NT2/D1 (cell line): ENCODE measurements around the gene CDYL2.

Experiments used
- DNase-seq: peaks from one replicate; pipeline ENCODE4 v3.0.0-alpha.2; 2011; ENCODE audit warnings: low read depth, low spot score
- H3K27me3 ChIP-seq: 2 replicates; pipeline ENCODE4 v1.6.0; 2011; ENCODE audit warnings: mild to moderate bottlenecking; ENCODE audit not compliant: insufficient read length, insufficient read depth
- H3K36me3 ChIP-seq: 2 replicates; pipeline ENCODE4 v1.6.1; 2011; ENCODE audit warnings: mild to moderate bottlenecking, low read length, mixed read lengths; ENCODE audit not compliant: insufficient read depth, insufficient read length
- H3K4me1 ChIP-seq: 2 replicates; pipeline ENCODE4 v1.5.1; 2011; ENCODE audit not compliant: insufficient read depth, insufficient read length
- H3K4me3 ChIP-seq: 2 replicates; pipeline ENCODE4 v1.5.1; 2011; ENCODE audit warnings: low read depth; ENCODE audit not compliant: insufficient read length
- H3K9ac ChIP-seq: 2 replicates; pipeline ENCODE4 v1.6.0; 2011; ENCODE audit warnings: low read depth; ENCODE audit not compliant: insufficient read length
- H3K9me3 ChIP-seq: 2 replicates; pipeline ENCODE4 v1.5.1; 2011; ENCODE audit warnings: mild to moderate bottlenecking, low read length; ENCODE audit not compliant: insufficient read depth
- SUZ12 ChIP-seq: IDR thresholded peaks from 2 replicates; pipeline ENCODE4 v1.6.1; 2011; ENCODE audit not compliant: insufficient read length, insufficient read depth; ENCODE audit errors: extremely low read depth
- YY1 ChIP-seq: IDR thresholded peaks from 2 replicates; pipeline ENCODE4 v1.6.1; 2011; ENCODE audit not compliant: insufficient read length, insufficient read depth
- ZNF274 ChIP-seq: IDR thresholded peaks from 2 replicates; pipeline ENCODE4 v1.6.1; 2011; ENCODE audit warnings: mild to moderate bottlenecking, low read depth, low read length

Gene CDYL2

DNA sequence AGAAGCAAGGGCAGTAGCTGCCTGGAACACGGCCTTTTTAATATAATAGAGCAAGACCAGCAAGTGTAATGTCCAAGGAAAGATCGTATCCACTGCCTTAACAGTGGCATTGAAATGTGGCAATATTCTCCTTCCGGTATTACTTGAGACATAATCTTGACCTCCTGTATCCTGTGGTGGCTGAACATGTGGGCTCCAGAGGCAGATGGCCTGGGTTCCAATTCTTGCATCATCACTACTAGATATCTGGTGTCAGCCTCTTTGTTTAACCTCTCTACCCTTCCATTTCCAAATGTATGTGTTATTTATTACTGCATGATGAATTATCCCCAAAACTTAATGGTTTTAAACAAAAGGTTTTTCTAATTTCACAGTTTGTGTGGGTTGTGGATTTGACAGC, 3.5 kb upstream of the CDYL2 start:
- no peak for TF ChIP-seq YY1
- TF ChIP-seq SUZ12 = no peak
- no peak for TF ChIP-seq ZNF274
- no peak for DNase-seq
- H3K4me3 ChIP-seq = no peak overlapping the region
- no peaks in the 10 kb centered on the region for H3K4me1 ChIP-seq
- H3K36me3 ChIP-seq = no peaks in the 10 kb centered on the region
- no peak overlapping the region for H3K9ac ChIP-seq
- 0 out of 2 replicates have a peak, but pooled peaks cover 3% of the 10 kb centered on the region for H3K9me3 ChIP-seq
- H3K27me3 ChIP-seq = peaks cover 25% of the 10 kb centered on the region

DNA sequence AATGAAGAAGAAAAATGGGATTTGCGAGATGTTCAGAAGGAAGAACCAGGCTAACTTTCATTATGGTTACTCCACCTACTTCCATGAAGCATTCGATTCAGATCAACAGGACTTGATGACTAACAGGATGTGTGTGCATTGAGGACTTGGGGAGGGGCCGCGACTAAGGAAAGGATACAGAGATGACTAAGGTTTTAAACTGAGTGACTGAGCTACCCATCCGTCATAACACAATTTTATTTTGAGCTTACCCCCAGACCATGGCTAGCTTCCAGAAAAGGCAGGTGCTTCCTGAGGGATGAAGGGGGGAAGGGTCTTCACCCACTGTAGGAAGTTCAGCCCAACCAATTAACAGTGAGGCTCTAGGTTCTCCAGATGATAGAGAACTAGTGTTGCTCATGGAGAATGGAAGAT, 2.5 kb upstream of the CDYL2 start:
- no peak for DNase-seq
- no peaks in the 10 kb centered on the region for H3K36me3 ChIP-seq
- H3K4me3 ChIP-seq = no peak overlapping the region
- TF ChIP-seq ZNF274 = no peak
- TF ChIP-seq SUZ12 = no peak
- TF ChIP-seq YY1 = no peak
- no peak overlapping the region for H3K9ac ChIP-seq
- H3K4me1 ChIP-seq = no peaks in the 10 kb centered on the region
- peaks cover 25% of the 10 kb centered on the region for H3K27me3 ChIP-seq
- 0 out of 2 replicates have a peak, but pooled peaks cover 5% of the 10 kb centered on the region for H3K9me3 ChIP-seq

DNA sequence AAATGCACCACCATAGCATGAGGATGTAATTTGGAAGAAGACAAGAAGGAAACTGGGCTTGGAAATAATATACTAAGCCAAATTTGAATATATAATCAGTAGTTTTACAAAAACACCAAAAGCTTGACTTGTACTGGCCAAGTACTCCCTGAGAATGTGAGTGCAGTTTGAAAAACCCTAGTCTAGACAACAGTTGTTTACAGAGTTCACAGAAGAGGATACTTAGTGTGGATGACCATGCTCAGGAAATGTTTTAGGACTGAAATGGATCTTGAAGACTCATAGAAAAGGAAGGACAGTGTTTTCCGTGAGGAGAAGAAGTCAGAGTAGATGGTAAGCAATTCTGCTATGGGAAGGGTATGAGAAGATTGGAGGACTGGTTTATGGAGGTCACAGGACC, 1.9 kb upstream of the CDYL2 start:
- no peaks in the 10 kb centered on the region for H3K36me3 ChIP-seq
- 0 out of 2 replicates have a peak, but pooled peaks cover 5% of the 10 kb centered on the region for H3K9me3 ChIP-seq
- H3K27me3 ChIP-seq = peaks cover 25% of the 10 kb centered on the region
- TF ChIP-seq SUZ12 (no peak), ZNF274 (no peak), YY1 (no peak)
- no peaks in the 10 kb centered on the region for H3K4me1 ChIP-seq
- DNase-seq = no peak
- no peak overlapping the region for H3K4me3 ChIP-seq
- H3K9ac ChIP-seq = no peak overlapping the region

GRCh38 chr16:80804056-80804525, 307 bp downstream of the CDYL2 start:
- Histone ChIP-seq H3K4me3 (peak overlapping the region; percentile 65), H3K4me1 (no peaks in the 10 kb centered on the region), H3K9me3 (0 out of 2 replicates have a peak, but pooled peaks cover 5% of the 10 kb centered on the region), H3K36me3 (no peaks in the 10 kb centered on the region), H3K9ac (peak overlapping the region; percentile 71), H3K27me3 (peaks cover 25% of the 10 kb centered on the region)
- no peak for DNase-seq
- no peak for TF ChIP-seq YY1
- TF ChIP-seq ZNF274 = no peak
- TF ChIP-seq SUZ12 = no peak

DNA sequence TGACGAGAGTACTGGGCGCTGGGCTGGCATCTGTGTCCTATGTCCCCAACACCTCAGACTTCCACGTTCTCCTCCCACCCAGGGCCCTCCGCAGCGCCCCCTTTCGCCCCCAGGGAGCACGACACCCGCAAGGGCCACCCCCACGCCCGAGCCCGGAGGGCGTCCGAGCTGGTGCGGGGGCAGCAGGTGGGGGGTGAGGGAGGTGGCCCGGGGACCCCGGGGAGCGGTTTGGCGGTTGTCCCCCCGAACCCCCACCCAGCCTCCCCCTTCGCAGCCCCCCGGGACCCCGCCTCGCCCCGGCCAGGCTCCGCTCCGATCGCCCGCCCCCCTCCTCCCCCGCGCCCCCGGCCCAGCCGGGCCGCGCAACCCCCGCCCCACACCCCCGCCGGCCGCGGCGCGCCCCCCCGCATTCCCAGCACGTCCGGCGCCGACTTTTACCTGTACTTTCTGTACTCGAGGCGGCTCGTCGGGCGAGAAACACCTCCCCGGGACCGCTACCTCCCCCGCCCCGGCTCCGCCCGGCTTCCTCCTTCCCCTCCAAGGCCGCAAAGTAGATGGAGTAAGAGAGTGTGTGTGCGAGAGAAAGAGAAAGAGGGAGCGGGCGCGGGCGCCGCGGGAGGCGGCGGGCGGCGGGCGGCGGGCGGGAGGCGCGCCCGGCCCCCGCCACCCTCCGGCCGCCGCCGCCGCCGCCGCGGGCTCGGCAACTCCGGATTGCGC, 901 bp downstream of the CDYL2 start:
- no peak for TF ChIP-seq ZNF274
- no peak for TF ChIP-seq SUZ12
- TF ChIP-seq YY1 = no peak
- Histone ChIP-seq H3K36me3 (no peaks in the 10 kb centered on the region), H3K27me3 (peaks cover 25% of the 10 kb centered on the region), H3K9ac (no peak overlapping the region), H3K4me3 (peak overlapping the region; percentile 34), H3K4me1 (no peaks in the 10 kb centered on the region), H3K9me3 (0 out of 2 replicates have a peak, but pooled peaks cover 5% of the 10 kb centered on the region)
- no peak for DNase-seq

DNA sequence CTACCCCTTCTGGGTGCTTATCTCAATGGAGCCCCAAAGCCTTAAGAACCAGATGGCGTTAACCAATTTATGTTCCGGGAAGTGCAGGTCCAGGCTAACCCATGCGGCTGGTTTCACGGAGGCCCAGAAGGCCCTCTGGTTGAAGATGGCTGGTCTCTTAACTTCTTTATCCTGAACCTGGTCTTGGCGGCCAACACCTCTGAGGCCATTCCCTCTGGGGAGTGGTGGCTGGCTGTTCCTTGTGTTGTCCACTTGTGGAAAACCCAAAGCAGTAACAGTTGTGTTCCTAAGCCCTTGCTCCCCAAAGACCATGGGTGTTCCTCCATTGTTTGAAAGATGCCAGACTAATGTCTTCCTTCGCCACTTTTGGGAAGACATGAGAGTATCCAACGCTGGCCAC, 1.5 kb downstream of the CDYL2 start:
- no peak for DNase-seq
- H3K36me3 ChIP-seq = no peaks in the 10 kb centered on the region
- no peaks in the 10 kb centered on the region for H3K4me1 ChIP-seq
- no peak overlapping the region for H3K9ac ChIP-seq
- peak overlapping the region; percentile 12 for H3K4me3 ChIP-seq
- 0 out of 2 replicates have a peak, but pooled peaks cover 5% of the 10 kb centered on the region for H3K9me3 ChIP-seq
- peaks cover 25% of the 10 kb centered on the region for H3K27me3 ChIP-seq
- TF ChIP-seq YY1 (no peak), SUZ12 (no peak), ZNF274 (no peak)

- H3K9me3 ChIP-seq = 0 out of 2 replicates have a peak, but pooled peaks cover 5% of the 10 kb centered on the region
- no peak for DNase-seq
- TF ChIP-seq YY1 (no peak), SUZ12 (no peak), ZNF274 (no peak)
- H3K4me1 ChIP-seq = no peaks in the 10 kb centered on the region
- peaks cover 19% of the 10 kb centered on the region for H3K27me3 ChIP-seq
- no peaks in the 10 kb centered on the region for H3K36me3 ChIP-seq
- H3K4me3 ChIP-seq = no peak overlapping the region
- H3K9ac ChIP-seq = no peak overlapping the region
These were observed 2.3 kb downstream of the CDYL2 start for GRCh38 chr16:80802138-80802537.
